GM15510 (cell line): Measurements from ENCODE around the gene SCN8A.

ENCODE experiments used
- POLR2A ChIP-seq: IDR thresholded peaks from 3 replicates; pipeline ENCODE4 v1.6.1; 2011; ENCODE audit warnings: borderline replicate concordance; ENCODE audit not compliant: insufficient read length; ENCODE audit errors: extremely low read depth

Gene SCN8A

GRCh38 chr12:51819736-51820525, 228.9 kb downstream of the SCN8A start:
- no peak for TF ChIP-seq POLR2A

GRCh38 chr12:51820526-51821439, 229.8 kb downstream of the SCN8A start:
- no peak for TF ChIP-seq POLR2A

GRCh38 chr12:51821440-51822260, 230.6 kb downstream of the SCN8A start:
- TF ChIP-seq POLR2A, result no peak

GRCh38 chr12:51822261-51822616, 231.2 kb downstream of the SCN8A start:
- TF ChIP-seq POLR2A, result no peak

GRCh38 chr12:51822956-51823355, 231.9 kb downstream of the SCN8A start:
- no peak for TF ChIP-seq POLR2A

GRCh38 chr12:51823875-51824565, 233.0 kb downstream of the SCN8A start:
- TF ChIP-seq POLR2A, result no peak

GRCh38 chr12:51825216-51825615, 234.2 kb downstream of the SCN8A start:
- TF ChIP-seq POLR2A, result no peak

GRCh38 chr12:51826881-51827280, 235.8 kb downstream of the SCN8A start:
- no peak for TF ChIP-seq POLR2A

- TF ChIP-seq POLR2A, result no peak
Measured at GRCh38 chr12:51827925-51828818, 237.1 kb downstream of the SCN8A start.

GRCh38 chr12:51829011-51829481, 238.0 kb downstream of the SCN8A start:
- no peak for TF ChIP-seq POLR2A

- no peak for TF ChIP-seq POLR2A
Measured at GRCh38 chr12:51829641-51830040, 238.6 kb downstream of the SCN8A start.

- no peak for TF ChIP-seq POLR2A
Measured at GRCh38 chr12:51832354-51833107, 241.5 kb downstream of the SCN8A start.
